Sciatic nerve (tissue), 2 donors: ENCODE results near the gene TMEM184B. TPM values are rescaled to one million over a fixed set of nuclear protein-coding genes. Genes with fewer than 3 reads are reported as not detected.

Source experiments
- ATAC-seq: fragments of 200-7000 bp; cut with Tn5 transposase; one replicate; pipeline ENCODE4 v1.9.1; 2020; ENCODE audit warnings: mild to moderate bottlenecking, moderate library complexity
- DNase-seq: peaks from one replicate; pipeline ENCODE4 v3.0.0-alpha.2; 2020; ENCODE audit warnings: low spot score
- intact Hi-C: fragments of 100-400 bp; cut with DNase I; formaldehyde crosslinking; loops from one replicate; pipeline ENCODE4 v1.14.2; 2022
- total RNA-seq: library from RNA; stranded (reverse); fragmentation: NEBNext Ultra II Directional; extraction: Animal tissue kit (Norgen Biotek cat#: 25700); gene quantifications from one replicate; pipeline ENCODE4 v1.2.1, GENCODE V29; 2021
- donor health status: DM: no; HTN: no; CAD: no.
- donor health status: DM: no; HTN: no; CAD: no.

TMEM184B gene
- total RNA-seq, 1 donor from 2014 or later = 72.7 TPM

GRCh38 chr22:38219632-38220031 is 53.2 kb downstream of the TMEM184B start:
- ATAC-seq = peak; percentile 1
- intact Hi-C loops = no loop called here
- DNase-seq = no peak

- intact Hi-C loops = no loop called here
- ATAC-seq (peak; percentile 83), DNase-seq (peak; percentile 92)
Measured at GRCh38 chr22:38218661-38219622, 53.9 kb downstream of the TMEM184B start.

DNA sequence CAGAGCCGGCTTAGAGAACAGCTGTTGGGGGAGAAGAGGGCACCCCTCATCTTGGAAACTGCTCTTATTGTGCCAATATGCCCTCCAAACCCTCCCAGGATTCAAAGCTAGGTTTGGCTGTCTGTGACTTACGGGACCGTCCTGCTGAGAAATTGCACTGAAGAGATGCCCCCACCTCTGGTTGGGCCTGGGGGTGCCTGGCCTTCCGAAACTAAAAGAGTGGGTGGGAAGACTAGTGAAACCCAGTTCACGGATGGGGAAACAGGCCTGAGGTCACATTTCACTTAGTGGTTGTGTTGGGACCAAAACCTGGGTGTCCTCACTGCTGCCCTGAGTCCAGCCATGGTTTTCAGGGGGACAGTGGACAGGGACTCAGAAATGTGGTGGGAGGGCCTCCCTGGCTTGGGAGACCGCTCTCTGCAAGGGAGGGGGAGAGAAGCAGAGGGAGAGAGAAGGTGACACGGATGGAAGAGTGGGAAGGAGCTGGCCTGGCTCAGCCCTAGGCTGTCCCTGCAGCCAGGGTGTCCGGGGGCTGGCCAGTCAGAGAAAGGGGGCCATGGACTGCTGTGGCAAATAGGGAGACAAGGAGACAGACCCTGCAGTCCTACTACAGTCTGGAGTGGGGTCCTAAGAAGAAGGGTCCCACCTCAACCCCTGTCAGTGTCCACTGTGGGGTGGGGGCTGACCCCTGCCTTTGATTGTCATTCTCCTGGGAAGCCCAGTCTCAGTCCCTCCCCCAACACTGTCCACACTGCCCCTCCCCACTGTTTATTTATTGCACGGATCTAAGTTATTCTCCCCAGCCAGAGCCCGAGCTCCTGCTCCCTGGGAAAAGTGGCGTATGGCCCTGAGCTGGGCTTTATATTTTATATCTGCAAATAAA is 57.4 kb downstream of the TMEM184B start:
- intact Hi-C loops = no loop called here
- ATAC-seq = peak; percentile 0

GRCh38 chr22:38214302-38215056 is 58.3 kb downstream of the TMEM184B start:
- ATAC-seq (peak; percentile 71), DNase-seq (peak; percentile 89)
- intact Hi-C loops = no loop called here

More for the DNA sequence above, 57.4 kb downstream of the TMEM184B start:
- peak; percentile 54 for DNase-seq

GRCh38 chr22:38213990-38214301 is 58.9 kb downstream of the TMEM184B start:
- ATAC-seq (peak; percentile 1), DNase-seq (no peak)
- intact Hi-C loops = no loop called here

DNA sequence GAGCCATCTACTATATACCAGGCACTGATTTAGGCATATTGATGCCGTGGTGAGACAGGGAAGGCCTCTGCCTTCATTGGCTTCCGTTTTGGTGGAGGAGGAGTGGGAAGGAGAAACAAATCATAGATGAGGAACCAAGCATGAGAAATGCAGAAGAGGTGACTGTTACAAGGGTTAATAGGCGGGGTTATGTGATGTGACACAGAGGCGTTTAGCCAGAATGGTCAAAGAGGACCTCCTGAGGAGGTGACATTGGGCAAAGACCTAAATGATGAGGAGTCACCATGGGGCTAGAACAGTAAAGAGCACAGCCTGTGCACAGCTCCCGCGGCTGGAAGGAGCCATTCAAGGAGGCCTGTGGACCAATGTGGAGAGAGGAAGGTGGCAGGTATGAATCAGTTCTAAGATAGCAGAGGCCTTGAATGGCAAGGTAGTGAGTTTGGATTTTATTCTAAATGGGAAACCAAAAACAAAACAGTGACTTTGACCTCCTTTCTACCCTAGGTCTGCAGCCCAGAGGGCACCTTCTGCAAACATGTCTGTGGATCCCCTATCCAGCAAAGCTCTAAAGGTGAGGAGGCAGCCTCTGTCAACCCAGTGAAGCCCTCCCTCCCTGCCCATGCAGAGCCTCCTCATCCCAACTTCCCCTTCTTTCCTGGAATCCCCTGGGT is 59.4 kb downstream of the TMEM184B start:
- DNase-seq = no peak
- intact Hi-C loops = no loop called here
- ATAC-seq = no peak

- intact Hi-C loops = no loop called here
- ATAC-seq (no peak), DNase-seq (no peak)
Measured at GRCh38 chr22:38212442-38212841, 60.4 kb downstream of the TMEM184B start.

GRCh38 chr22:38211556-38211955 is 61.3 kb downstream of the TMEM184B start:
- intact Hi-C loops = no loop called here
- peak; percentile 53 for DNase-seq
- no peak for ATAC-seq

GRCh38 chr22:38208551-38208968 is 64.2 kb downstream of the TMEM184B start:
- ATAC-seq = no peak
- intact Hi-C loops = no loop called here
- no peak for DNase-seq

GRCh38 chr22:38207898-38208432 is 64.8 kb downstream of the TMEM184B start:
- ATAC-seq = no peak
- intact Hi-C loops = no loop called here
- DNase-seq = no peak

DNA sequence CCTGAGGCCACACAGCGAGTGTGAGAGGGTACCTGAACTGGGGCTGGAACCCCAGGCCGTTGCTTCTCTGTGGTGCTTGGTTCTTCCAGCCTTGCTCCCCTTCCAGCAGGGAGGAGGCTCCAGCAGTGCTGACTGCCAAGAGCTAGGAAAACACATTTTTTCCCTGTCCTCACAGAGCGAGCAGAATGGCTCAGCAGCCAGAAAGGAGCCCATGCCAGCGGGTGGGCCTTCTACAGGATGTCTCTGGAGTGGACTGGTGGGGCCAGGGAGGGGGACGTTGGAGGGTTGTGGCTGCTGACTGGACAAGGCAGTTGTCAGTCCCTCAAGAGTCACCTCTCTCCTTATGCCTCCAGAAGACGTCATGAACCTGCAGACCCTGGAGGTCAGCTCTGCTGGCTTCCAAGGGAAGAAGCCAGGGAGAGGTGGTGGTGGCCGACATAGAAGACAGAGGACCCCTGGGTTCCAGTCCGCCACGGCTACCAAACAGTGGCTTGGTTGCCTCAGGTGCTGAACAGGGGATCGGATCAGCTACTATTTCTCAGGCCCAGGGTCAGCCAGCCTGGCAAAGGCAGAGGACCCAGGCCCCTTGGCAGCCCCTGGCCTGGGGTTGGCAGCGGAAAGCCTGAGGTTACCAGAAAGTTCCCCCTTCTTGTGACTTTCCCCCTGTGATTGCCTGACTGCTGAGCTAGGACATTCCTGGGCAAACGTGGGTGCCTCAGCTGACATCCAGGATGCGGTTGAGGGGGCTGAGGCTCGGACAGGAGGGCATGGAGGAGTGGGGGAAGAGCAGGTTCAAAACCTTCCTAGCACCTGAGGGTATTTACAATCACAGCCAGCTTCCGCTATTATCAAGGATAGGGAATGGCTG is 67.3 kb downstream of the TMEM184B start:
- DNase-seq (peak; percentile 89), ATAC-seq (peak; percentile 69)
- intact Hi-C loops = no loop called here

DNA sequence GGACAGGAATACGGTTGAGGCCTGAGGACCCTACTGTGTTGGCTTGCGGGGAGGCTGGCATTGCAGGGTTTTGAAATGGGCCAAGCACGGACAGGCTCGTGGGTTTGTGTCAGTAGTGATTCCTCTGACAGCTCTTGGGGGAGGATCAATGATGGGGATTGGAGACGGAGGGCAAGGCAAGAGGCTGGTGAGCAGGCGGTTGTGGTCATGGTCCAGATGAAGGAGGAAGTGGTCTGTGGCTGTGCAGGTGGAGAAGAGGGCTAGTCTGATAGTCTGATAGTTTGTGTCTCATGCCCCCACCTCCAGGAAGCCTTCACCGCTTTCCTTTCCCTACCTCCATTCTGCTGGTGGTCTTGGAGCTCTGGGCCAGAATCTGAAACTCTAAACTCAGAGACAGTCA is 68.0 kb downstream of the TMEM184B start:
- intact Hi-C loops = no loop called here
- DNase-seq (no peak), ATAC-seq (no peak)

- intact Hi-C loops = no loop called here
- ATAC-seq = no peak
- no peak for DNase-seq
Measured at GRCh38 chr22:38203855-38204514, 68.8 kb downstream of the TMEM184B start.

- intact Hi-C loops = no loop called here
- peak; percentile 82 for DNase-seq
- ATAC-seq = peak; percentile 7
Measured at GRCh38 chr22:38203090-38203810, 69.6 kb downstream of the TMEM184B start.

DNA sequence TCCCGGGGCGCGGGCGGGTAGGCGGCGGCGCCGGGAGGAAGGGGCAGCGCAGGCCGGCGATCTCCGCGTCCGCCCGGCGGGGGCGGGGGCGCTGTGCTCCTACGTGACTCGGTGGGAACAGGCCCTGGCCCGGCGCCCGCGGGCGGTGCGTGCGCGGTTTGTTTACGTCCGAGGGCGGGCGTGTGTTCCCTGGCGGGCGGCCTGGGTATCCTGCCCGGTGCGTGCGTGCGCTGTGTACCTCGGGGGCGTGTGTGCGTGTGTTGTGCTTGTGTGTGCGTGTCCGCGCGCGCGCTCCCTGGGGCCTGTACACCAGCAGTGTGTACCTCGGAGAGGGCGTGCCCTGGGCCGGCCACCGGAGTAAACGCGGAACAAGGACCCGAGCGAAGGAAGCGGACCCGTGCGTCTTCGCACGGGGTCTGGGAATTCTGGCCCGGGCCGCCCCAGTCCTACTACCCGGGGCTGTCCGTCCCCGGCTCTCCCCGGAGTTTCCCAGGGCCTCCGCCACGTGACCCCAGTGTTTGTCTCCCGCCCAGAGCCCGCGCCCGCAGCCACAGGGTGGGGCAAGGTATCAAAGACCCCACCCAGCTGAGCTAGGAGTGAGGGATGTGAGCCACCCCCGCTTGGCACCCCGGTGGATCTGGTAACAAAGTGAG is 70.2 kb downstream of the TMEM184B start:
- DNase-seq (peak; percentile 94), ATAC-seq (peak; percentile 79)
- intact Hi-C loops = no loop called here
